Measurements from ENCODE around the gene SRMS.
A peak's percentile ranks its signal among the peaks of the same experiment; 100 is the strongest.

Gene SRMS

DNA sequence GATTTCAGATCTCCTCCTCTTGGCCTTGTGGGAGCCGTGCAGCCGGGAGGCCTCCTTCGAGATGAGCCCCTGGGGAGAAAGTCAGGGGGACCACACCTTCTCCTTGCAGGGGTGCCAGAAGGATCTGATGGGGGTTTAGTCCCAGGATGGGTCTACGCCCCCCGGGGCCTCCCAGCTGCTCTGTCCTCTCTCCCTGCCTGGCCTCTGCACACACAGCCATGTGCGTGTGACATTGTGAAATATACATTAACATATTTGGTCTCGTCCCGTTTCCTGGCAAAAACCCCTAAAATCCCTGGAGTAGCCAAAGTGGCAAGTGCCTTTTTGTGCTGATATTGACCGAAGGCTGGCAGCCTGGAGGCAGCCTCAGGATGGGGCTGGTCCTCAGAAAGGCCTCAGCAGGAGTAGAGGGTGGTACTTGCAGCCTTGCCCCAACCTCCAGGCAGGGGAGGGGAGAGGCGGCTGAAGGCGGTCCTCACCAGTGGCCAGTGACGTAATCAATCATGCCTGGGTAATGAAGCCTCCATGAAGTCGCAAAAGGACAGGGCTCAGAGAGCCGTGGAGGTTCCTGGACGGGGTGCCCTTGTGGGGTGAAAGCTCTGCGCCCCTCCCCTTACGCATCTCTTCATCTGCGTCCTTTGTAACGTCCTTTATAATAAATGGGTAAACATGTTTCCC lies 31.6 kb upstream of the SRMS start:
- Histone ChIP-seq H3K27ac (ENCODE audit: low read depth in 2 of 2, low read length in 2 of 2) (no peak overlapping the region), H3K9me3 (ENCODE audit: control insufficient read depth in 2 of 2, low read length in 2 of 2) (no peaks in the 10 kb centered on the region), H3K4me1 (ENCODE audit: control insufficient read depth in 2 of 2, insufficient read depth in 2 of 2, low read length in 2 of 2) (peaks cover 0 to 3% of the 10 kb centered on the region in 2 donors), H3K9ac (ENCODE audit: low read depth in 1 of 2, low read length in 2 of 2) (no peak overlapping the region), H3K36me3 (ENCODE audit: control insufficient read depth in 2 of 2, insufficient read depth in 2 of 2, low read length in 2 of 2) (no peaks in the 10 kb centered on the region), H3K4me3 (ENCODE audit: low read length in 2 of 2) (no peak overlapping the region), H3K27me3 (ENCODE audit: control insufficient read depth in 2 of 2, insufficient read depth in 2 of 2, low read length in 2 of 2) (peaks cover 7 to 10% of the 10 kb centered on the region in 2 donors)

DNA sequence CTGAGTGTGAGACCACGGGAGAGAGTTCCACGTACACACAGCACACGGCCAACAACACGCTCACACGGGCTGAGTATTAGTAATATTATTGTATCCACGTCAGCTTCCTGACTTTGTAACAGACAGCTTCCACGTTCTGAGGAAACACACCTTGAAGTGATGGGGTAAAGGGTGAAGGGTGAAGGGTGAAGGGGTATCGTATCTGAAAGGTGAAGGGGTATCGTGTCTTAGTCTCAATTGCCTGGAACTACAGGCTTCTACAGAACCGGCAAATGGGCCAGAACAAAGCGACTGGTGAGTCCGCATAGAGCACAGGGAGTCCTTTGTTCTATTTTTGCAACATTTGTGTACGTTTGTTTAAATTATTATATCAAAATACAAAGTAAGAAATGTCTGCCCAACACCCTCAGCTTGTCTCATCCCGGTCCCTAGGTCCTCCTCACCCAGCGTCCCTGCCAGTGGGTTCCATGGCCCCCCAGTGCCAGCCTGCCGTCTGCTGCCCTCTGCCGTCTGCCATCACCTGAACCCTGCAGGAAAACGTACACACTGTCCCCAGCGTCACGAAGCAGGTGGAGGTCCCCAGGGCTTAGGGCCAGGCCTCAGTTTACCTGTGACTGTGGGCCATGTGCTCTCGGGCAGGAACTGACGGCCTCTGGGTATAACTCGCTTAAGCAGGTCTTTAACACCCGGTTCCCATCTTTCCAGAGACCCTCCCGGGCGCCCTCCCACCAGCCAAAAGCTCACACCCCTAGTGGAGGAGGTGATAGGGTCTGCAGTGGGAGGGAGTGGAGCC lies 30.9 kb upstream of the SRMS start:
- Histone ChIP-seq H3K4me3 (ENCODE audit: low read length in 2 of 2) (no peak overlapping the region), H3K27ac (ENCODE audit: low read depth in 2 of 2, low read length in 2 of 2) (no peak overlapping the region), H3K9ac (ENCODE audit: low read depth in 1 of 2, low read length in 2 of 2) (no peak overlapping the region), H3K27me3 (ENCODE audit: control insufficient read depth in 2 of 2, insufficient read depth in 2 of 2, low read length in 2 of 2) (peaks cover 7 to 10% of the 10 kb centered on the region in 2 donors), H3K36me3 (ENCODE audit: control insufficient read depth in 2 of 2, insufficient read depth in 2 of 2, low read length in 2 of 2) (no peaks in the 10 kb centered on the region), H3K9me3 (ENCODE audit: control insufficient read depth in 2 of 2, low read length in 2 of 2) (no peaks in the 10 kb centered on the region), H3K4me1 (ENCODE audit: control insufficient read depth in 2 of 2, insufficient read depth in 2 of 2, low read length in 2 of 2) (peaks cover 2 to 6% of the 10 kb centered on the region in 2 donors)

DNA sequence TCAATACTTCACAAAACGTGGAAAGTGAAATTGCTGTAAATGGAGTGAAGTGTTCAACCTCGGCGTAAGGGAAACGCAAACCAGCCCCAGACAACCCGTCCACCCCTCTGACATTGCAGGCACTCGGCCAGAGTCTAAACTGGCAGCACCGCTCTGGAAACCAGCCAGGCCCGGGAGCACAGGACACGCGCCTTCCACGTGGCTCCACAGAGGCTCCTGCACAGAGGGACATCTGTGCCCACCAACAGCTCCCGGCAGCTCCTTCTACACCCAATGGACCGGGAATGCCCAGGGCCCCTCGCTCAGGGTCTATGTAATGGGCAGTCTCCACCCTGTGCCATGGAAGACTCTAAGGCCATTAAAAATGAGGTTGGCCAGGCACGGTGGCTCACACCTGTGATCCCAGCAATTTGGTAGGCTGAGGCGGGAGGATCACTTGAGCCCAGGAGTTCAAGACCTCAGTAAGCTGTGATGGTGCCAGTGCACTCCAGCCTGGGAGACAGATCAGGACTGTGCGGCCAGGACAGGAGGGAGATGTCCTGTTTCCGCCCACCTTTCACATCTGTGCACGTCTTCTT lies 29.9 kb upstream of the SRMS start:
- Histone ChIP-seq H3K9ac (ENCODE audit: low read depth in 1 of 2, low read length in 2 of 2) (no peak overlapping the region), H3K9me3 (ENCODE audit: control insufficient read depth in 2 of 2, low read length in 2 of 2) (no peaks in the 10 kb centered on the region), H3K27me3 (ENCODE audit: control insufficient read depth in 2 of 2, insufficient read depth in 2 of 2, low read length in 2 of 2) (peaks cover 7 to 10% of the 10 kb centered on the region in 2 donors), H3K4me3 (ENCODE audit: low read length in 2 of 2) (no peak overlapping the region), H3K36me3 (ENCODE audit: control insufficient read depth in 2 of 2, insufficient read depth in 2 of 2, low read length in 2 of 2) (no peaks in the 10 kb centered on the region), H3K27ac (ENCODE audit: low read depth in 2 of 2, low read length in 2 of 2) (no peak overlapping the region), H3K4me1 (ENCODE audit: control insufficient read depth in 2 of 2, insufficient read depth in 2 of 2, low read length in 2 of 2) (peaks cover 6 to 10% of the 10 kb centered on the region in 2 donors)

DNA sequence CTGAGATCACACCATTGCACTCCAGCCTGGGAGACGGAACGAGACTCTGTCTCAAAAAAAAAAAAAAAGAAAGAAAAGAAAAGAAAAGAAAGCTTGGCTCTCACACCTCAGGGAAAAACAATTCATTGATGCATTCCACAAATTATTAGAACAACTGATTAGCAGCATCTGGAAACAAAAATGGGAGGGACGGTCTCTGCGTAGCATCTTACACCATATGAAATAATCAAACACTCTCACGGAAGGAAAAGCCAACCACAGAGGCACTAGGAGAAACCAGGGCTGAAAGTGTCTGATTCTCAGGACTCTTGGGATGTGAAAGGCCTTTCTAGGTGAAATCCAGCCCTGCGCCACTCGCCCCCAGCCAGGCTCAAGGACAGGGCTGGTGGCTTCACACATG lies 28.8 kb upstream of the SRMS start:
- no peaks in the 10 kb centered on the region for H3K9me3 ChIP-seq (ENCODE audit: control insufficient read depth in 2 of 2, low read length in 2 of 2)
- H3K4me3 ChIP-seq (ENCODE audit: low read length in 2 of 2): no peak overlapping the region
- H3K9ac ChIP-seq (ENCODE audit: low read depth in 1 of 2, low read length in 2 of 2): no peak overlapping the region
- peaks cover 6 to 10% of the 10 kb centered on the region in 2 donors for H3K4me1 ChIP-seq (ENCODE audit: control insufficient read depth in 2 of 2, insufficient read depth in 2 of 2, low read length in 2 of 2)
- H3K36me3 ChIP-seq (ENCODE audit: control insufficient read depth in 2 of 2, insufficient read depth in 2 of 2, low read length in 2 of 2): no peaks in the 10 kb centered on the region
- no peak overlapping the region for H3K27ac ChIP-seq (ENCODE audit: low read depth in 2 of 2, low read length in 2 of 2)
- H3K27me3 ChIP-seq (ENCODE audit: control insufficient read depth in 2 of 2, insufficient read depth in 2 of 2, low read length in 2 of 2): peaks cover 7 to 10% of the 10 kb centered on the region in 2 donors

DNA sequence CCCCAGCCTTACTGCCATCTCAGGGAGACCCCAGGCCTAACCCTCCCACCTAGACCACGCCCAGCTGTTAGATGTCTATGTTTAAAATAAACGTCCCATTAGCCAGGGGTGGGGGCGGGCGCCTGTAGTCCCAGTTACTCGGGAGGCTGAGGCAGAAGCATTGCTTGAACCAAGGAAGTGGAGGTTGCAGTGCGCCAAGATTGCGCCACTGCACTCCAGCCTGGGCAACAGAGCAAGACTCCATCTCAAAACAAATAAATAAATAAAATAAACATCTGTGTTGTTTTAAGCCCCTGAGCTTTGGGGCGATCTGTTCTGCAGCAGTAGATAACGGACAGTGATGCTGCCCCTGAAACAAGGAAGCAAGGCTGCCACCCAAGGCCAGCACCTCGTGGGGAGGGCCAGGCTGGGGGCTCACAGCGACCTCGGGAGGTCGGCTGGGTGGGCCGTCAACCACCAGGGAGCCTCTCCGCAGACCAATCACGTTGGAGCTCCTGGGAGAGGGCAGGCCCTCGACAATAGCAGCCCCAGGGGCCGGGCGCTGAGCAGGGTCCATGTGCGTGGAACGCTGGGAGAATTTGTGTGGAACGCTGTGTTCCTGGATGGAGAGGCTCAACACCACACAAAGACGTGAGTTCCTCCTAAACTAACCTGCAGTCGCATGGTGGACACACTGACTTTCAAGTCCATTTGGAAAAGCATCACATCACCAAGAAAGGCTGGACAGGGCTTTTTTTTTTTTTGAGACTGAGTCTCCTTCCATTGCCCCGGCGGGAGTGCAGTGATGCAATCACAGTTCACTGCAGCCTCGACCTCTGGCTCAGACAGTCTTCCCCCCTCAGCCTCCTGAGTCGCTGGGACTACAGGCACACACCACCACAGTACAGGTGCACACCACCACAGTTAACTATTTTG lies 27.5 kb upstream of the SRMS start:
- H3K27ac ChIP-seq (ENCODE audit: low read depth in 2 of 2, low read length in 2 of 2): no peak overlapping the region
- H3K27me3 ChIP-seq (ENCODE audit: control insufficient read depth in 2 of 2, insufficient read depth in 2 of 2, low read length in 2 of 2): peaks cover 5 to 10% of the 10 kb centered on the region in 2 donors
- H3K9ac ChIP-seq (ENCODE audit: low read depth in 1 of 2, low read length in 2 of 2): peak overlapping the region in 1 of 2 donors; percentile 88
- no peak overlapping the region for H3K4me3 ChIP-seq (ENCODE audit: low read length in 2 of 2)
- peaks cover 6 to 10% of the 10 kb centered on the region in 2 donors for H3K4me1 ChIP-seq (ENCODE audit: control insufficient read depth in 2 of 2, insufficient read depth in 2 of 2, low read length in 2 of 2)
- H3K36me3 ChIP-seq (ENCODE audit: control insufficient read depth in 2 of 2, insufficient read depth in 2 of 2, low read length in 2 of 2): no peaks in the 10 kb centered on the region
- no peaks in the 10 kb centered on the region for H3K9me3 ChIP-seq (ENCODE audit: control insufficient read depth in 2 of 2, low read length in 2 of 2)

DNA sequence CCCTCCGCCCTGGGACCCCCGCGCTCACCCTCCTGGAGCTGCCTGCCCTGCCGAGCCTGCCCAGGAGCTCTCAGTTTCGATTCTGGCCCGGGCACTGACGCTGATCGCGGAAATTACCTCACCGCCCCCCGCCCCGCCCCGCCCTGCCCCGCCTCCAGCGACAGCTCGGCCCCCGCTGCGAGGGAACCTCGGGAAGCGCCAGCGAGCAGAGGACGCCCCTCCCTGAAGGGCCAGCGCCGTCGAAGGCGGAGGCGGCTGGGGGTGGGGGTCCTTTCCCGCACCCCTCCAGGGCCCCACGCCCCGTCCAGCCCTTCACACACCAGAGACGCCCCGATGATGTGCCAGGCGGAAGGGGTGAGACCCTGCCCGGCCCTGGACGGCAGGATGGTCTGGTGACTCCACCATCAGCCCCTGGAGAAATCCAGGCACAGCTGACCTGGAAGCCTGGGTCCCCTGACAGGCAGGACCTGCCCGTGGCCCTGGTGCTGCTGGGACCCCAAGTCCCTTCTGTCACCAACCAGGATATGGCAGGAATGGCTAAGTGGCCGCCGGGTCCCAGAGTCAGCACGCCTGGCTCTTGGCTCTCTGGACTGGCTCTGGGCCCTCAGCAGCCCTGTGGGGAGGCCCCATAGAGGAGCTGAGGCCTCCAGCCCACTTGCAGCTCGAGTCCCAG lies 26.7 kb upstream of the SRMS start, which contains the start of gene HELZ2:
HELZ2 (minus strand) TSS at position 84 of the 673 bp plus-strand sequence. CDS start 1,854 bp downstream, outside the sequence.
- Histone ChIP-seq H3K9me3 (ENCODE audit: control insufficient read depth in 2 of 2, low read length in 2 of 2) (no peaks in the 10 kb centered on the region), H3K9ac (ENCODE audit: low read depth in 1 of 2, low read length in 2 of 2) (peak within 1 kb of the TSS; percentile 86 to 98), H3K4me1 (ENCODE audit: control insufficient read depth in 2 of 2, insufficient read depth in 2 of 2, low read length in 2 of 2) (peaks cover 6 to 10% of the 10 kb centered on the region in 2 donors), H3K4me3 (ENCODE audit: low read length in 2 of 2) (peak within 1 kb of the TSS; percentile 85 to 89), H3K36me3 (ENCODE audit: control insufficient read depth in 2 of 2, insufficient read depth in 2 of 2, low read length in 2 of 2) (no peaks in the 10 kb centered on the region), H3K27ac (ENCODE audit: low read depth in 2 of 2, low read length in 2 of 2) (peak within 1 kb of the TSS; percentile 65 to 74), H3K27me3 (ENCODE audit: control insufficient read depth in 2 of 2, insufficient read depth in 2 of 2, low read length in 2 of 2) (peaks cover 2 to 10% of the 10 kb centered on the region in 2 donors)

DNA sequence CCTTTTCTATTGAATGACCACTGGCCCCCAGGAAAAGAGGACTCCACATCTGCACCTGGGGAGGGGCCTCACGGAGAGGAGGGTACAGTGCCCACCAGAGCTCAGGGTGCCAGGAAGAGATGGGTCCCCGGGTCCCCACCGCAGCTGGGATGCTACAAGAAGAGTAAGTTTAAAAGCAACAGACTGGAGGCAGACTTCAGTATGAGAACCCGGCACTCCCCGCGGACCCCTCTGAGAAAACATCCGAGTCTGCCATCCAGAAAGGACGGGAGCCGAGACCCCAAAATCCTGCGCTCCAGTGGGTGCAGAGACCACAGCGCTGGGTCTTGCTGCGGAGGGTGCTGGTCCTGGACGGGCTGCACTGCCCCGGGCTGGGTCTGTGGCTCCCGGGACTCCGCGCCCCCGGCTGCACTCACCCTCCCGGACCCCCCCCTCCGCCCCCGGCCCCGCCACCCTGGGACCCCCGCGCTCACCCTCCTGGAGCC lies 26.1 kb upstream of the SRMS start:
- Histone ChIP-seq H3K9me3 (ENCODE audit: control insufficient read depth in 2 of 2, low read length in 2 of 2) (no peaks in the 10 kb centered on the region), H3K27ac (ENCODE audit: low read depth in 2 of 2, low read length in 2 of 2) (peak overlapping the region; percentile 65 to 74), H3K36me3 (ENCODE audit: control insufficient read depth in 2 of 2, insufficient read depth in 2 of 2, low read length in 2 of 2) (no peaks in the 10 kb centered on the region), H3K9ac (ENCODE audit: low read depth in 1 of 2, low read length in 2 of 2) (peak overlapping the region; percentile 86 to 98), H3K4me1 (ENCODE audit: control insufficient read depth in 2 of 2, insufficient read depth in 2 of 2, low read length in 2 of 2) (peaks cover 6 to 13% of the 10 kb centered on the region in 2 donors), H3K4me3 (ENCODE audit: low read length in 2 of 2) (peak overlapping the region; percentile 85 to 89), H3K27me3 (ENCODE audit: control insufficient read depth in 2 of 2, insufficient read depth in 2 of 2, low read length in 2 of 2) (peaks cover 0 to 10% of the 10 kb centered on the region in 2 donors)

DNA sequence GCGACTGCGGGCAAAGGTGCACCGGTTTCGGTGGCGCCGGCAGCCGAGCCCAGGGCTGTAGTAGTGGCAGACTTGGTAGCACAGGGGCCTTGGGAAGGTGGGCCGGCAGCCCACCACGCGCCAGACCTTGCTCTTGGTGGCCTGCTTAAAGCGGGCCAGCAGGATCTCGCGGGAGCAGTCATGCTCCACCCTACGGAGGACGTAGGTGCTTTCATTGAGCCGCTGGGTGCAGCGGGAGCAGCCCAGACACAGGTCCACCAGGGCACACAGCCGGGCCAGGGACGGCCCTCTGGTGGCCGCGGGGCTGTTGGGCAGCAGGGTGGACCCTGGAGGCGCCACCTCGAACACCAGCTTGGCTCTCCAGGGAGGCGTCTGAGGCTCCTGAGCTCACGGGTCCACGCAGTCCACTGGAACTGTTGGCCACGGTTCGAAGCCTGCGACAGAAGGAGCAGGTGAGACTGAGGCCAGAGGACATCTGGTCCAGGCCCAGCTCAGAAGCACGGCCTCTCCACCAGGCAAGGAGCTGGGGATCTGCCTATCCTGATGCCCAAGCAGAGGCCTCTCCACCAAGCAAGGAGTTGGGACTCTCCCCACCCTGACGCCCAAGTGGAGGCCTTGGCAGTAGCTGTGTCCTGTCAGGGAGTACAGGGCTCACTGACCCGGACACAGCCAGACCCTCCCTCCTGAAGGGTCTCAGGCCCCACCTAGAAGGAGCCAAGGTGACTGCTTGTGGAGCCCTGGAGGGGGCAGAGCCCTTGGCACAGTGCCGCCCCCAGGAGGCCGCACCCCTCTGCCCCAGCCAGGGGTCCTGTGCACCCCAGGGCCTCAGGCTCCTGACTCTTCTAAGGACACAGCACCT lies 25.5 kb upstream of the SRMS start:
- Histone ChIP-seq H3K4me3 (ENCODE audit: low read length in 2 of 2) (peak overlapping the region; percentile 85 to 89), H3K36me3 (ENCODE audit: control insufficient read depth in 2 of 2, insufficient read depth in 2 of 2, low read length in 2 of 2) (no peaks in the 10 kb centered on the region), H3K27ac (ENCODE audit: low read depth in 2 of 2, low read length in 2 of 2) (peak overlapping the region; percentile 65 to 74), H3K4me1 (ENCODE audit: control insufficient read depth in 2 of 2, insufficient read depth in 2 of 2, low read length in 2 of 2) (peaks cover 6 to 15% of the 10 kb centered on the region in 2 donors), H3K9me3 (ENCODE audit: control insufficient read depth in 2 of 2, low read length in 2 of 2) (no peaks in the 10 kb centered on the region), H3K27me3 (ENCODE audit: control insufficient read depth in 2 of 2, insufficient read depth in 2 of 2, low read length in 2 of 2) (peaks cover 0 to 5% of the 10 kb centered on the region in 2 donors), H3K9ac (ENCODE audit: low read depth in 1 of 2, low read length in 2 of 2) (peak overlapping the region; percentile 86 to 98)
